Measurements from ENCODE around the gene UBALD2.
A peak's percentile ranks its signal among the peaks of the same experiment; 100 is the strongest.
"Not testable (repeated sequence)": the region's sequence is repeated elsewhere in the genome, so short reads cannot be mapped to it uniquely, and the experiment has no call there.

UBALD2 gene

DNA sequence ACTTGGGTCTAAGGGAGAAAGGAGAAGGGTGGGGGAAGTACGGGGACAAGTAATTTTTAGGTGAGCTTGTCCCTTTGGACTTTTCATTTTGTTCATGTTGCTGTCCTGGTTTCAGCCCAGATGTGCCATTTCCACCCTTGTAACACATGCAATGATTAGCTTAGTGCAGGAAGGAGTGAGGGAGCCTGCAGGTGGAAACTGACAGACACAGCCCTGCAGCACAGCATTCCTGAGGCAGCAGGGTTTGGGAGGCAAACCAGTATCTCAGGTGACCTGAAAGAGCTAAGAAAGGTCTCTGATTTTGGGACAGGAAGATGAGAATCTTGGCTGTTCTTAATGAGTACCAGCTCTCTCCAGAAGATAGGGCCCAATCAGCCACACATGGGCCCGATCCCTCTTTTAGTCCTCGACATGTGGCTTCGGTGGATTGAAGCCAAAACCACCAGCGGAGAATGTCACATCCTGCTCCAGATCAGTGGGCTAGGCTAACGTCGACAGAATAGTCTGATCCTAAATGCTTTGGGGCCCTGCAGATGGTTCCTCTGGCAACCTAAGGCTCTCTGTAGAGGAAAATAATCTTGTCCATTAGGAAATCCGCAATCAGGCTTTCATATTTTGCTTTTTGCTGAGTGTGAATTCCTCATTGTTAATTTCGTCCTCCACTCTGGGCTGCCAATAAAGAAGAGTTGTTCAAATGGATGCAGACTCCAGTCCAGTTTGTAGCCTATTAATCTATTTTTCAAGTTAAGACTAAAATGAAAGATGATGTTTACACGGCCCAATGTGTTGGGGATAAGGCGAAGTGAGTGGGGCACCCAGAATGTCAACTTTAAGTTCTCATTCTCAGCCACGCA, 21.1 kb upstream of the UBALD2 start:
- peak overlapping the region; percentile 45 to 80 (median 66) for H3K4me2 ChIP-seq
- H3K9me3 ChIP-seq (replicated peaks in 1 of 11), result peaks cover 0 to 7% (median 0%) of the 10 kb centered on the region in 11 experiments; a peak in 1 of 22 replicates
- H3K4me1 ChIP-seq, result peaks cover 47 to 65% (median 59%) of the 10 kb centered on the region in 10 experiments
- H3K36me3 ChIP-seq, result no peaks in the 10 kb centered on the region
- TF ChIP-seq Cebpa-rat (IDR thresholded peaks at IDR 0.05), result no peak
- H3K27me3 ChIP-seq, result peaks cover 43 to 50% (median 48%) of the 10 kb centered on the region in 11 experiments
- H3K4me3 ChIP-seq, result no peak overlapping the region
- H4K20me1 ChIP-seq, result peaks cover 0 to 4% (median 0%) of the 10 kb centered on the region in 11 experiments; a peak in 1 of 22 replicates
- 0 out of 22 replicates have a peak overlapping the region, but pooled peaks of 3 of the 11 experiments have one; percentile 5 to 6 (median 6) for H3K27ac ChIP-seq
- 0 out of 22 replicates have a peak overlapping the region, but pooled peaks of 1 of the 11 experiments have one; percentile 3 for H3K9ac ChIP-seq

DNA sequence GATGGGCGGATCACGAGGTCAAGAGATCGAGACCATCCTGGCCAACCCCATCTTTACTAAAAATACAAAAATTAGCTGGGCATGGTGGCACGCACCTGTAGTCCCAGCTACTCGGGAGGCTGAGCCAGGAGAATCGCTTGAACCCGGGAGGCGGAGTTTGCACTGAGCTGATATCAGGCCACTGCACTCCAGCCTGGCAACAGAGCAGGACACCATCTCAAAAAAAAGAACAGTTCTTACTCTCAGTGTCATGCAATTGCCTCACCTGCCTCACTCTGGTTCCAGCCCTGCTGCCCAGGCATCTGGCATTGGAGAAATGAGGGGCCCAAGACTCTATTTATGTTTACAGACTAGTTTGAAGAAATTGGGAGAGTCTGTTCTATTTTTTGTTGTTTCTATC, 20.4 kb upstream of the UBALD2 start:
- not testable (repeated sequence) for H3K9me3 ChIP-seq (replicated peaks in 1 of 11); H4K20me1 ChIP-seq; H3K9ac ChIP-seq; H3K36me3 ChIP-seq; H3K4me3 ChIP-seq
- H3K4me1 ChIP-seq, result peaks cover 47 to 65% (median 59%) of the 10 kb centered on the region in 10 experiments
- H3K4me2 ChIP-seq, result peak overlapping the region; percentile 45 to 80 (median 66); a peak in 21 of 22 replicates
- H3K27me3 ChIP-seq, result peaks cover 37 to 43% (median 41%) of the 10 kb centered on the region in 11 experiments
- H3K27ac ChIP-seq, result peak overlapping the region in 3 of 11 experiments; percentile 6 to 76 (median 30); a peak in 2 of 22 replicates

DNA sequence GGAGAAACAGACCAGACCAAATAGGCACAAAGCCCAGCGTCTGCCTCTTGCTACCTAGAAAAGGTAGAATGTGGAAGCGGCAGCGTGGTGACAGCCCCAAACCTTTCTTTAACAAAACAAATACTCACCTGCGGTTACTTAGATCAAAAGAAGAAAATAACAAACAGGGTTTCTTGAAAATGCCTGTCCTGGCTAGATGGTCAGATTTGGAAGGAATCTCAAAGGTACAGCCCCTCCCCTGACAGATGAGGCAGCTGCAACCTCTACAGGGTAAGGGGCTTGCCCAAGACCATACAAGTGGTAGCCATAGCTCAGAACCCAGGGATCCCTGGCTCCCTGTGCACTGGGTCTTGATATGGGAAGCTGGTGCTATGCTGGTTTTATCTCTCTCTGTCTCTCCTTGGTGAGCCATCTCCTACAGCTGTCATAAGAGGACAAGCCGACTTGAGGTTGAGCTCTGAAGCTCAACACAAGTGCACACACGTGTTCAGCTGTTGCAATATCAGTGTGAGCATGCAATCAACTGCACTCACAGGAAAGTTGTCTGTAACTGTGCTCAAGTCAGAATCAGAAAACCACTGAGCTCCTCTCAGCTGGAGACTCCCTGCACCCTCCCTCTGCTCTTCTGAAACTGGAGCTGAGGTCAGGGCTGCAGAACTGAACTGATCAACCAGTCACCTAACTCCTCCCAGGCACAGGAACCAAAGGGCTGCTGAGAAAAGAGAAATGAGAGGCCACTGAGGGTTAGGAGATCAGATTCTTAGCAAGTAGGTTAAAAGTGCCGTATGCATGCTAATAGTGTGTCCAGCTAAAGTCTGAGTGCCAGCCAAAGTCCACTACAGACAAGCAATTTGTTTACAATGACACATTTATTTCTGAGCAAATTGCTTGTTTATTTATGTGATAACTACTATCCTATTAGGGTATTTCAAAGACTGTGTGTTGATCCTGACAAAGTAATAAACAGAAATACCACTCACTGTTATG, 18.8 kb upstream of the UBALD2 start:
- Histone ChIP-seq H3K4me2 (peak overlapping the region; percentile 46 to 85 (median 71)), H4K20me1 (no peaks in the 10 kb centered on the region), H3K4me3 (no peak overlapping the region), H3K9me3 (replicated peaks in 1 of 11) (no peaks in the 10 kb centered on the region; a peak in 1 of 22 replicates), H3K27me3 (peaks cover 20 to 27% (median 25%) of the 10 kb centered on the region in 11 experiments), H3K4me1 (peaks cover 49 to 66% (median 59%) of the 10 kb centered on the region in 10 experiments), H3K9ac (peak overlapping the region in 10 of 11 experiments; percentile 10 to 66 (median 48); a peak in 16 of 22 replicates), H3K27ac (peak overlapping the region in 9 of 11 experiments; percentile 30 to 78 (median 70); a peak in 17 of 22 replicates), H3K36me3 (no peaks in the 10 kb centered on the region)
- TF ChIP-seq Cebpa-rat (IDR thresholded peaks at IDR 0.05), result peak; percentile 15 to 96 (median 87); a peak in 17 of 22 replicates

DNA sequence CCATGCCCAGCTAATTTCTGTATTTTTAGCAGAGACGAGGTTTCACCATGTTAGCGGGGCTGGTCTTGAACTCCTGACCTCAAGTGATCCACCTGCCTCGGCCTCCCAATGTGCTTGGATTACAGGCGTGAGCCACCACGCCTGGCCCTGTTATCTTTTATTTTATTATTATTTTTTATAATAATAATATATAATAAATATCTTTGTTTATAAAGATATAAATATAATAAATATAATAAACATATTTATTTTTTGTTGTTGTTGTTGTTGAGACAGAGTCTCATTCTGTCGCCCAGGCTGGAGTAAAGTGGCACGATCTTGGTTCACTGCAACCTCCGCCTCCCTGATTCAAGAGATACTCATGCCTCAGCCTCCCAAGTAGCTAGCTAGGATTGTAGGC, 17.8 kb upstream of the UBALD2 start:
- H3K4me2 ChIP-seq, result peak overlapping the region; percentile 49 to 85 (median 71)
- H3K4me1 ChIP-seq, result peaks cover 59 to 76% (median 68%) of the 10 kb centered on the region in 10 experiments
- TF ChIP-seq Cebpa-rat (IDR thresholded peaks at IDR 0.05), result no peak
- H3K9me3 ChIP-seq (replicated peaks in 1 of 11), result no peaks in the 10 kb centered on the region
- peaks cover 11 to 17% (median 16%) of the 10 kb centered on the region in 11 experiments for H3K27me3 ChIP-seq
- peak overlapping the region in 9 of 11 experiments; percentile 29 to 78 (median 58); a peak in 15 of 22 replicates for H3K27ac ChIP-seq
- no peaks in the 10 kb centered on the region for H4K20me1 ChIP-seq
- peak overlapping the region in 6 of 11 experiments; percentile 10 to 61 (median 24); a peak in 4 of 22 replicates for H3K9ac ChIP-seq
- no peaks in the 10 kb centered on the region for H3K36me3 ChIP-seq
- H3K4me3 ChIP-seq, result no peak overlapping the region

DNA sequence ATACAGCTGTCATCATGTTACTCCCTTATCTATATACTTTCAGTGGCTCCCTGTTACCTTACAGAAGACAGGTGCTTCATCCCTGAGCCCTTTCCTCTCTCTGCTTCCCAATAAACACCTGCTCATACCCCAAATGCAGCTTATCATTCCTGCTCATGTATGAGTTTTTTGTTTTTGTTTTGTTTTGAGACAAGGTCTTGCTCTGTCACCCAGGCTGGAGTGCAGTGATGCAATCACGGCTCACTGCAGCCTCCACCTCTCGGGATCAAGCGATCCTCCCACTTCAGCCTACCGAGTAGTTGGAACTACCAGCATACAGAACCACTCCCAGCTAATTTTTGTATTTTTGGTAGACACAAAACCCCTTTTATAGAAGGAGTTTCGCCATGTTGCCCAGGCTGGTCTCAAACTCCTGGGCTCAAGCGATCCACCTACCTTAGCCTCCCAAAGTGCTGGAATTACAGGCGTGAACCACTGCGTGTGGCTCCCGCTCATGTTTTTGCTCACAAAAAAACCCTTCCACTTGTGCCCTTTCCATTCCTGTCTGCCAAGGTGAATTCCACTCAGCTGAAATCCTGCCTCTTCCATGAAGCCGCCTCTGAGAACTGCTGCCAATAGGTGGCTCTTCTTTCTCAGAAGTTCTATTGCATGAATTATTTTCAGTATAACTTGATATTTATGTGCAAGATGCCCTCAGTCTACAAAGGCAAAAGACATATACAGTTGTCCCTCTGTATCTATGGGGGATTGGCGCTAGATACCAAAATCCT, 16.9 kb upstream of the UBALD2 start:
- H3K27ac ChIP-seq, result peak overlapping the region in 2 of 11 experiments; percentile 6 to 78; a peak in 2 of 22 replicates
- H3K9ac ChIP-seq, result no peak overlapping the region
- H3K4me2 ChIP-seq, result peak overlapping the region in 9 of 11 experiments; percentile 23 to 85 (median 58); a peak in 15 of 22 replicates
- H3K9me3 ChIP-seq (replicated peaks in 1 of 11), result no peaks in the 10 kb centered on the region
- no peaks in the 10 kb centered on the region for H3K36me3 ChIP-seq
- H4K20me1 ChIP-seq, result no peaks in the 10 kb centered on the region
- H3K4me1 ChIP-seq, result peaks cover 66 to 84% (median 75%) of the 10 kb centered on the region in 10 experiments
- H3K27me3 ChIP-seq, result peaks cover 2 to 8% (median 7%) of the 10 kb centered on the region in 11 experiments; a peak in 18 of 22 replicates
- H3K4me3 ChIP-seq, result no peak overlapping the region
- peak in 3 of 11 experiments; percentile 20 to 30 (median 27); a peak in 1 of 22 replicates for TF ChIP-seq Cebpa-rat (IDR thresholded peaks at IDR 0.05)

DNA sequence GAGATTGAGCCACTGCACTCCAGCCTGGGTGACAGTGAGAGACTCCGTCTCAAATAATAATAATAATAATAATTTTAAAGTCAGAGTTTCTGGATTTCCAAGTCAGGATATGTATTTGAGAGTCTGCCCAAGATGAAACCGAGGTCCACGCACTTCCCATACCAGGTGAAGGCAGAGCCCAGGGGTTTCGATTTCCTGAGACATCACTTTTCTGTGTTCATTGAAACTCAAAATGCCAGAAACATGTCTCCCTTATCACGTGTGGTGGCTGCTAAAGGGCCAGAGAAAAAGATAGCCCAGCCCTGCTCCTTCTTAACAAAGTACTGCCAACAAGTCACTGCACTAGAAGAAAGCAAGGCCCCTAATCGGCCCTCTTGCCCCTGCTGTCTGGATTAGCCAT, 15.0 kb upstream of the UBALD2 start:
- Histone ChIP-seq H3K9ac (no peak overlapping the region), H3K4me3 (no peak overlapping the region), H3K27ac (peak overlapping the region in 5 of 11 experiments; percentile 10 to 91 (median 83); a peak in 6 of 22 replicates), H3K9me3 (replicated peaks in 1 of 11) (no peaks in the 10 kb centered on the region), H4K20me1 (no peaks in the 10 kb centered on the region), H3K4me2 (peak overlapping the region in 3 of 11 experiments; percentile 80 to 93 (median 85); a peak in 3 of 22 replicates), H3K27me3 (no peaks in the 10 kb centered on the region), H3K4me1 (peaks cover 50 to 82% (median 66%) of the 10 kb centered on the region in 10 experiments), H3K36me3 (no peaks in the 10 kb centered on the region)
- TF ChIP-seq Cebpa-rat (IDR thresholded peaks at IDR 0.05), result no peak

DNA sequence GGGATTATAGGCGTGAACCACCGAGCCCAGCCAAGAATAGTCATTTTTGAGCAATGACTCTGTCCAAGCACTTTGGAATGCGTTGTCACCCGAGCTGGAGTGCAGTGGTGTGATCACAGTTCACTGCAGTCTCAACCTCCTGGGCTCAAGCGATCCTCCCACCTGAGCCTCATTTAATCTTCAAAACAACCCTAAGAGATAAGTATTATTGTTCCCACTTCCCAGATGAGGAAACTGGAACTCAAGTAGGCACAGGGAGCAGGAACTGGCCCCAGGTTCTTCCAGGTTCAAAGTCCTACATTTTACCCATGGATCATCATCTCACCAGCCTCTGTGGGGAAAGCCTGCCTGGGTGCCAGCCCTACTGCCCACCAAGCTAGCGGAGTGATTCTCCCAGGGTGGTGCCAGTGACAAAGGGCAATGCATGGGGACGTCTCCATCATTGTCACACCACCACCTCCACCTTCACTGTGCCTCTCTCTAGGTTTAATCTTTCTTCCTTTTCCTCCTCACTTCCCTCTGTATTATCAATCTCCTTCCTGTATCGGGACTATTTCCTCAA, 13.6 kb upstream of the UBALD2 start:
- no peaks in the 10 kb centered on the region for H4K20me1 ChIP-seq
- no peaks in the 10 kb centered on the region for H3K36me3 ChIP-seq
- peak overlapping the region; percentile 68 to 82 (median 76); a peak in 21 of 22 replicates for H3K9ac ChIP-seq
- TF ChIP-seq Cebpa-rat (IDR thresholded peaks at IDR 0.05), result no peak
- peak overlapping the region; percentile 63 to 93 (median 89) for H3K27ac ChIP-seq
- no peaks in the 10 kb centered on the region for H3K27me3 ChIP-seq
- H3K4me3 ChIP-seq, result peak overlapping the region in 2 of 10 experiments; percentile 8 to 31; a peak in 1 of 20 replicates
- H3K9me3 ChIP-seq (replicated peaks in 1 of 11), result peaks cover 0 to 4% (median 1%) of the 10 kb centered on the region in 11 experiments; a peak in 7 of 22 replicates
- H3K4me1 ChIP-seq, result peaks cover 36 to 75% (median 56%) of the 10 kb centered on the region in 10 experiments
- H3K4me2 ChIP-seq, result peak overlapping the region; percentile 67 to 93 (median 85)

Data from BLaER1 treated with 17β-estradiol and CSF1 and Interleukin-3, amounts not matched to agents 10 nM and 100 nM (cell line).